Measurements from ENCODE around the gene NRROS.
A peak's percentile ranks its signal among the peaks of the same experiment; 100 is the strongest.

NRROS gene

DNA sequence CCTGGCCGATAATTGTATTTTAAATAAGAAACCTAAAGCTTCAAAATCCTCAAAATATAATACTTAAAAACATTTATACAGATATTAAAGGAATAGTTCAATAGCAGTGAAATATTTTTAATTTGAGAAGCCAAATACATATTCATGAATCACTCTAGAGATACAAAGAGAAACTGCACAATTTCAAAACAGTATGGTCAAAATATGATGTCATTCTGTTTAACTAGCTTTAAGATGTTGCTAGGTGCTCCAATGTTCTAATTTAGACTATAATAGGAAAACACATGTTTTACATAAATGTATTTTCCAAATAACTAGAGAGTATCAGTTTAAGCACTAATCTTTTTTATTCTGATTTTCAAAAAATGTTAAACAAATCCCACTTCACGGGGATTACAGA is 10.3 kb upstream of the NRROS start:
- DNase-seq (ENCODE audit: extremely low spot score) = no peak
- CTCF ChIA-PET = no interaction called here
- POLR2A ChIA-PET = no interaction called here
- TF ChIP-seq SUZ12 (IDR thresholded peaks at IDR 0.05) = no peak
- no peak for TF ChIP-seq CTBP1 (IDR thresholded peaks at IDR 0.05; ENCODE audit: borderline replicate concordance)
- no peak for TF ChIP-seq ELF4 (IDR thresholded peaks at IDR 0.05)
- TF ChIP-seq HDGF (IDR thresholded peaks at IDR 0.05; ENCODE audit: borderline replicate concordance) = no peak
- TF ChIP-seq FOXK2 (IDR thresholded peaks at IDR 0.05) = no peak
- no peak for TF ChIP-seq LEF1 (IDR thresholded peaks at IDR 0.05; ENCODE audit: borderline replicate concordance)
- no peak for TF ChIP-seq BHLHE40 (IDR thresholded peaks at IDR 0.05; ENCODE audit: borderline replicate concordance)
- TF ChIP-seq TARDBP (IDR thresholded peaks at IDR 0.05) = no peak
- TF ChIP-seq ARNT (IDR thresholded peaks at IDR 0.05) = no peak
- TF ChIP-seq FOXM1 (IDR thresholded peaks at IDR 0.05; ENCODE audit: borderline replicate concordance) = no peak
- TF ChIP-seq NFRKB (IDR thresholded peaks at IDR 0.05) = no peak

DNA sequence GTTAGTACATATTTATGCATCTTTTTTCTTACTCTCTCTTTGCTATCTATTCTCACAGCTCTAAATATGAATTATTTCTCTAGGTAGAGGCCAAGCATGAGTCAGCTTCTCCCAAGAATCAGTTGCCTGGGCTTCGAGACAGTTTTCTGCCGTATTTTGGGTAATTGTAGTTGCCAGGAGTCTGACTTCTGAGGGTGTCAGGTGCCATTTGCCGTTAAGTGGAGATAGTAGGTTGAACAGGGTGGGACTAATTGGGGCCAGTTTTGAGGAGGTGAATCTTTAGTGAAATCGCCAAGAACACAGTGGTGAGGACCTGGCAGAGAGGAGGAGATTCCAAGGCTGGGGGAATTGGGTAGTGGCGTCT is 7.8 kb upstream of the NRROS start:
- DNase-seq (ENCODE audit: extremely low spot score) = no peak
- POLR2A ChIA-PET = interaction anchor here (1.0 to 1.8 kb wide), 6 partner anchors 10 to 63 kb away, joined by 3 to 8 read pairs (median 5); partner anchors contain the start of genes FBXO45 and WDR53
- CTCF ChIA-PET = no interaction called here
- no peak for TF ChIP-seq ZNF384 (IDR thresholded peaks at IDR 0.05)
- TF ChIP-seq FOXA1 (IDR thresholded peaks at IDR 0.05) = no peak
- TF ChIP-seq LEF1 (IDR thresholded peaks at IDR 0.05; ENCODE audit: borderline replicate concordance) = no peak
- no peak for TF ChIP-seq BHLHE40 (IDR thresholded peaks at IDR 0.05; ENCODE audit: borderline replicate concordance)
- TF ChIP-seq SP1 (IDR thresholded peaks at IDR 0.05) = no peak
- TF ChIP-seq NFRKB (IDR thresholded peaks at IDR 0.05) = no peak

DNA sequence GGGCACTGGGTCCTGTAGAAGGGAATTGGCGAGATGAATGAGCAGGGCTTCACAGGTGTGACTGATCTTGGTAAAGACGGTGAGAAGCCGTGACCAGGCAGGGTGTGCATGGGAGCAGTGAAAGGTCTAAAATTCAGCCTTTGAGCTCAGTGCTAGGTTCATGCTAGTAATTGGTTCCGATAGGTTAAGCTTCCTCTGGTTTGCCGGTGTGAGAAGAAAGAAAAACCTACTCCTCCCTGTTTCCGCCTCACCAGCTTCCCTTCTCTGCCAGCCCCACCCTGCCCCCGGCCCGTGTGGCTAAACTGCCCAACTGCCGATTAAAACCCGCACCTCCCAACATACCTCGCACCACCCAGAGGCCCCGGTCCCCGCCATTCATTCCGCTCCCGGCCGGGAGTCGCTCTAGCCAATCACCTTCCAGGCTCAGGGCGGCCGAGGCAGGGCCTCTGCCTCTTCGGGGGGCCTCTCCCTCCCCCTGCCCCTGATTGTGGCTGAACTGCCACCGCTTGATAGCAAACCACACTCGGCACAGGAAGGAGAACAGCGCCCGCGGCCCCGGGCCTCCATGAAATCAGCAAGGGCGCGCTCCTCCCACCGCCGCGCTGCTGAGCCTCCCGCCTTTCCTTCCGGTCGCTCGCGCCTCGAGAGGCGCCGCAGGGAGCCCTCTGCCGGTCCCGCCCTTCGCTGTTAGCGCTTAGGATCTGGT is 7.3 kb upstream of the NRROS start:
- ChIA-PET POLR2A (interaction anchor here (1.0 to 1.8 kb wide), 6 partner anchors 11 to 64 kb away, joined by 3 to 8 read pairs (median 5); partner anchors contain the start of genes FBXO45 and WDR53), CTCF (no interaction called here)
- TF ChIP-seq L3MBTL2 (conservative IDR thresholded peaks at IDR 0.05) (peak; percentile 74), CTBP1 (IDR thresholded peaks at IDR 0.05; ENCODE audit: borderline replicate concordance) (no peak), LEF1 (IDR thresholded peaks at IDR 0.05; ENCODE audit: borderline replicate concordance) (no peak), NFRKB (IDR thresholded peaks at IDR 0.05) (no peak)
- peak; percentile 66 for DNase-seq (ENCODE audit: extremely low spot score)

DNA sequence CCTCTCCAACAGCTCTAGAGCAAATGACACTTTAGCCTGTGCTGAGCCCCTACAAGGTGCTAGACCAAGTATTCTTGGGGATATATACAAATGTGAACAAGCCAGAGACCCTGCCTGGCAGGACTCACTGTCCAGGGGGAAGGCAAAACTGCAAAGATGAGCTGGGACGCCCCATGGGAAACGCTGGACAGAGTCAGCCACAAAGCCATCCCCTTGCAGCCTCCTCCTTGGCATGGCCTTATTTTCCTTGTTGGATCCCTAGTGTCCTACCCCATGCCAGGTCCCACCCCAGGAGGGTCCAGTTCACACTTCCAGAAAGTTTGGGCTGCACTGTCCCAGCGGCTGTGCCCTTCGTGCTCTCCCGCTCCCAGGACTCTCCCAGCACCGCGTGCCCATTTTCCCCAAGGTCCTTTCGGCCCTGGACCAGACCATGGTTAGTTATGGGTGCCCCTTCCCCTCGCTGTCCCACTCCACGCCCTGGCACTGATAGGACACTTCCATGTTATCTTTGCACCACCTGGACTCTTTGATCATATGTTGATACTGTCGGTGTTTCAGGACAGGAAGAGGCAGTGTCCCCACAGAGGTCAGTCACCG is 5.8 kb upstream of the NRROS start:
- CTCF ChIA-PET = no interaction called here
- POLR2A ChIA-PET = interaction anchor here (0.6 kb wide), 1 partner anchor 22 kb away, joined by 3 read pairs; no protein-coding TSS in a partner anchor
- no peak for TF ChIP-seq FOXM1 (IDR thresholded peaks at IDR 0.05; ENCODE audit: borderline replicate concordance)
- TF ChIP-seq FOXK2 (IDR thresholded peaks at IDR 0.05) = no peak
- TF ChIP-seq HDGF (IDR thresholded peaks at IDR 0.05; ENCODE audit: borderline replicate concordance) = no peak
- DNase-seq (ENCODE audit: extremely low spot score) = no peak

DNA sequence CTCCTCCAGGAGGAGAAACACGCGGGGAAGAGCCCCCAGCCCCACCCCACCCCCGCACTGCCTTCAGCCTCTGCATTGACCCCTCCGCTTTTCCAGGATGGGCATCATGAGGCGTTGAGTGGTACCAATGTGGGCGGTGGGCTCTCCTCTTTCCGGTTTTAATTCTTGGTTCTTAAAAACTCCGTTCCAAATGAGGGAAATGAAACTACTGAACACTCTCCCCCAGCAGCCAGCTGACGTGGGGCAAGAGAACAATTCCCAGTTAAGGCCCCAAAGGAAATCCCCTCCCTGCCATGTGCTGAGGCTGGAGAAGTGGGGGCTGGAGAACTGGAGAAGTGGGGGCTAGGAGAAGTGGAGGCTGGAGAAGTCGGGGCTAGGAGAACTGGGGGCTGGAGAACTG is 5.3 kb upstream of the NRROS start:
- ChIA-PET CTCF (no interaction called here), POLR2A (no interaction called here)
- no peak for DNase-seq (ENCODE audit: extremely low spot score)
- TF ChIP-seq, protein P1, sequence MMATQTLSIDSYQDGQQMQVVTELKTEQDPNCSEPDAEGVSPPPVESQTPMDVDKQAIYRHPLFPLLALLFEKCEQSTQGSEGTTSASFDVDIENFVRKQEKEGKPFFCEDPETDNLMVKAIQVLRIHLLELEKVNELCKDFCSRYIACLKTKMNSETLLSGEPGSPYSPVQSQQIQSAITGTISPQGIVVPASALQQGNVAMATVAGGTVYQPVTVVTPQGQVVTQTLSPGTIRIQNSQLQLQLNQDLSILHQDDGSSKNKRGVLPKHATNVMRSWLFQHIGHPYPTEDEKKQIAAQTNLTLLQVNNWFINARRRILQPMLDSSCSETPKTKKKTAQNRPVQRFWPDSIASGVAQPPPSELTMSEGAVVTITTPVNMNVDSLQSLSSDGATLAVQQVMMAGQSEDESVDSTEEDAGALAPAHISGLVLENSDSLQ (IDR thresholded peaks at IDR 0.05) = no peak
- TF ChIP-seq CTBP1 (IDR thresholded peaks at IDR 0.05; ENCODE audit: borderline replicate concordance) (no peak), FOXM1 (IDR thresholded peaks at IDR 0.05; ENCODE audit: borderline replicate concordance) (no peak), SP1 (IDR thresholded peaks at IDR 0.05) (no peak), TARDBP (IDR thresholded peaks at IDR 0.05) (no peak), LEF1 (IDR thresholded peaks at IDR 0.05; ENCODE audit: borderline replicate concordance) (no peak), ELF4 (IDR thresholded peaks at IDR 0.05) (no peak), L3MBTL2 (conservative IDR thresholded peaks at IDR 0.05) (no peak), FOXA1 (IDR thresholded peaks at IDR 0.05) (no peak), NFRKB (IDR thresholded peaks at IDR 0.05) (no peak)

DNA sequence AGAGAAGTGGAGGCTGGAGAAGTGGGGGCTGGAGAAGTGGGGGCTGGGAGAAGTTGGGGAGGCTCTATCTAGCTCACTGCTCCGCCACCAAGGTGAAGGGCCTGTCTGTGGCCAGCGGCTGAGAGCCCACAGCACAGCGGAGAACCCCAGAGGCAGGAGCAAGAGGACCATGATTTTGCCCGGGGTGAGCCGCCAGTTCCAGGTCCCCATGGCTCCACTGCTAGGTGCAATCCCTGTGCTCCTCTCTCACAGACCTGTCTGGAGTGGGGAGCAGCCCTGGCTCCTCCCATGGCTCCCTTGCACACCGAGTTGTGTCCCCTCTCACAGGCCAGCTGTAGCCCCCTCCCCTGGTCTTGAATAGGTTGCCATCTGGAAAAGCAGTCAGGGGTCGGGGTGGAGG is 4.7 kb upstream of the NRROS start:
- ChIA-PET POLR2A (no interaction called here), CTCF (no interaction called here)
- no peak for TF ChIP-seq HDGF (IDR thresholded peaks at IDR 0.05; ENCODE audit: borderline replicate concordance)
- no peak for TF ChIP-seq FOXA1 (IDR thresholded peaks at IDR 0.05)
- TF ChIP-seq NFRKB (IDR thresholded peaks at IDR 0.05) = no peak
- TF ChIP-seq ZNF384 (IDR thresholded peaks at IDR 0.05) = no peak
- TF ChIP-seq TARDBP (IDR thresholded peaks at IDR 0.05) = no peak
- TF ChIP-seq SUZ12 (IDR thresholded peaks at IDR 0.05) = no peak
- no peak for TF ChIP-seq ELF4 (IDR thresholded peaks at IDR 0.05)
- TF ChIP-seq ARNT (IDR thresholded peaks at IDR 0.05) = no peak
- no peak for TF ChIP-seq SP1 (IDR thresholded peaks at IDR 0.05)
- TF ChIP-seq, protein P1 (IDR thresholded peaks at IDR 0.05) = no peak
- TF ChIP-seq L3MBTL2 (conservative IDR thresholded peaks at IDR 0.05) = no peak
- TF ChIP-seq BHLHE40 (IDR thresholded peaks at IDR 0.05; ENCODE audit: borderline replicate concordance) = no peak
- no peak for TF ChIP-seq CTBP1 (IDR thresholded peaks at IDR 0.05; ENCODE audit: borderline replicate concordance)
- no peak for DNase-seq (ENCODE audit: extremely low spot score)

All from HEK293T (cell line).